ENCODE data around the gene R3HCC1L.

R3HCC1L gene

GRCh38 chr10:98292971-98293370, 158.5 kb downstream of the R3HCC1L start:
- no peak for DNase-seq

- DNase-seq = no peak
These were observed 159.3 kb downstream of the R3HCC1L start for GRCh38 chr10:98293550-98294269.

GRCh38 chr10:98294270-98294627, 159.8 kb downstream of the R3HCC1L start:
- no peak for DNase-seq
